ENCODE results near the gene PLXNB1.
A peak's percentile ranks its signal among the peaks of the same experiment; 100 is the strongest.

Gene PLXNB1

DNA sequence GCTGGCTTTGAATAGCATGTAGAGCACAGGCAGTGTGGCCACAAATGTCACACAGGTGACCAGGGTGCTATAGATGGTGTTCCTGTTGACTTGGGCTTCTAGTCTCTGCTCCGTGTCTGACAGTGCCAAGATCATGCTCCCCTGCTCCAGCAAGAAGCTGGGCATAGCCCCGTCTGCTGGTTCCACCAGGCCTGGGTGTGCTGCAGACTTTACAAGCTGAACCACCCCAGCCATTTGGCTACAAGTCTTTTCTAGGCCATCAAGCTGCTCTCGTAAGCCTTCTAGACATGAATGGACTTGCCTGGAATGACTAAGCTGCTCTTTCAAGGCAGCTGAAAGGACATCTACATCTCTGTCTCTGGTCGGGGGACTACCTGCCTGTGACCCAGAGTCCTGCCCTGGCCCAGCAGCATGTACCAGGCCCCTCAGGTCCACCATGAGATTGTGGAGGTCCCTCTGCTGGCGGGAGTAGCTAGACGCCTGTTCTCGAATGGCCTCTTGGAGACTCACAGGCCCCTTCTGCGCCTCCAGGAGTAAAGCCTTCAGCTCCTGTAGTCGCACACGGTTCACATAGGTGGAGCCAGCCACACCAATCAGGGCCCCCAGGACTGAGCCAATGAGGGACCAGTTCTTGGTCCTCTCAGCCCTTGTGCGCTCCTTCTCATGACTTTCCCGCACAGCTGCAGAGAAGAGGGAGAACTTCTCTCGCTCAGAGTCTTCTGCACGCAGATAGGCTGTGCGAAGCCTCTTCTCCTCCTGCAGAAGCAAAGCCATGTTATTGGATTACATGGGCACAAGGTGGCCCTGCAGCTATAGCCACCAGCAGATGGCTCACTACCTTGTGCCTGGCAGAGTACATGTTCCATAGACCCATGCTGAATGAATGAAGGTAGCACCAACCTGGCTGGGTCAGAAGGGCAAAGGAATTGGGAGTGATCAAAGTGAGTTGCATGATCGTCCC is 2.8 kb upstream of the PLXNB1 start:
- no peak for DNase-seq

GRCh38 chr3:48431224-48432029 is 1.5 kb upstream of the PLXNB1 start:
- no peak for DNase-seq

GRCh38 chr3:48430708-48431101 is 819 bp upstream of the PLXNB1 start:
- DNase-seq: no peak

DNA sequence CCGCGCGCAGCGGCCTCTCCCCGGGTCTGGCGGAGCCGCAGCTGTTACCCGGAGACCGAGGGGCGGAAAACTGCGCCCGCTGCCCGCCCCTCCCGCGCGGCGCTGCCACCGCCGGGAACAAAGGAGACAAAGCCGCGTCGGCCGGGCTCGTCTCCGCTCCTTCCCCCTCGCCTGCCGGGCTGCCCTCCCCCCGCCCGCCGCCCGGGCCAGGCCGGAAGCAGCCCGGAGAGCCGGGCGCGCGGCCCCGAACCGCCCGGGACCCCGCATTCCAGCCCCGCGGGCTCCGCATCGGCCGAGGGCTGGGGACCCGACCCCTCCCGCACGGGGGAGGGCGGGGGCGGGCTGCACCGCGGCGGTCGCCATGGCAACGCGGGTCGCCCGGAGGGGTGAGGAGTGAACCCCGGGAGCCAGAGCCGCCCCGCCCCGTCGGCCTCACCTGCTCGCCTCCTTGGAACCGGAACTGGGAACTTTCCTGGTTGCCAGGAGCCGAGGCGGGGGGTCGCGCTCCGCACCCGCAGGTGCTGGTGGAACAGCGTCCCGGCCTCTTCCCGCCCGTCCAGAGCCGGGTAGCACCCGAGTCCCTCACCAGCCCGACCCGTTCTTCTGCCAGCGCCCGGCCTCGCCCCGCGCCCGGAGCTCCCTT is 448 bp downstream of the PLXNB1 start:
- peak; percentile 52 for DNase-seq

DNA sequence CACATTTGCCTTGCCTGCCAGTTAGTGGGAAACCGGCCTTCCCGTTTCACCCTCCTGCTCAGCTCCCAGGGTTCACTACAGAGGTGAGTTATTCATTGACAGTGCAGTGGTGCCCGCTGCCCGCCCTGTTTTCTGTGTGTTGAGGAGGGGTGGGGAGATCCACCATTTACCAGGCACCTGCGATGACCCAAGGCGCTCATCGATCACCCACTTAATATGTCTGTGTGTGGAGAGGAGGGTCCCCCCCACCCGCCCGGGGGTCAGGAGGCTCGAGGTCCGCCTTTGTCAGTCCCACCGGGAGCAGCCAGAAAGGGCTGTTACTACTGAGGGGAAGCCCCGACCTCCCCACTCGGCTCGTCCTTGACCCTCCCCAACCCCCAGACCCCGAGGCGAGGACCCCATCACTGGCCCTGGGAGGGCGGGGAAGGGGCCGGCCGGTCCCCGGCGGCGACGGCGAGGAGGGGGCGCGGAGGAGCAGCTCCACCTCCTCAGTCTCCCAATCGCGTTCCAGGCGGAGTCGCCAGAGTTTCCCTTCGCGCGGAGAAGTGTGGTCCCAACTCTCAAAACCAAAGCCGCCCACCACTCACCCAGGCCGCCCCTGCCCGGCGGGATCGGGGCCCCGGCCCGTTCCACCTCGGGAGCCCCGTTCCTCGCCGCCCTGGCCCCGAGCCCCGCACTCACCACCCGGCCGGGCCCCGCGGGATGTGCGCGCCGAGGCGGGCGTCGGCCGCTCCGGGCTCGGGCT is 1.1 kb downstream of the PLXNB1 start:
- peak; percentile 35 for DNase-seq

GRCh38 chr3:48428088-48428571 is 1.8 kb downstream of the PLXNB1 start:
- no peak for DNase-seq

DNA sequence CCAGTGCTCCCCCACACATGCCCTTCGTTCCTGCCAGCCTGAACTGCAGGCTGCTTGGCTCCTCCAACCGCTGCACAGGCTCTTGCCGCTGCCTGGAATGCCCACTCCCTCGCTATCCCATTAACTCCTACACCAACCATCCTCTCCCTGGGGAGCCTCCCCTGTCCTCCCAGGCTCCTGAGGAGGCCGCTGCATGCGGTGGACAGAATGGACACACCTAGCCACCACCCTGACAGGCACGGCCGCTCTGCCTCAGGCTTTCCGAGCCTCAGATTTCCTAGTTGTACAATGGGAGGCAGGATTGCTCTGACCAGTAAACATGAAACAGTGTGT is 2.3 kb downstream of the PLXNB1 start:
- no peak for DNase-seq

DNA sequence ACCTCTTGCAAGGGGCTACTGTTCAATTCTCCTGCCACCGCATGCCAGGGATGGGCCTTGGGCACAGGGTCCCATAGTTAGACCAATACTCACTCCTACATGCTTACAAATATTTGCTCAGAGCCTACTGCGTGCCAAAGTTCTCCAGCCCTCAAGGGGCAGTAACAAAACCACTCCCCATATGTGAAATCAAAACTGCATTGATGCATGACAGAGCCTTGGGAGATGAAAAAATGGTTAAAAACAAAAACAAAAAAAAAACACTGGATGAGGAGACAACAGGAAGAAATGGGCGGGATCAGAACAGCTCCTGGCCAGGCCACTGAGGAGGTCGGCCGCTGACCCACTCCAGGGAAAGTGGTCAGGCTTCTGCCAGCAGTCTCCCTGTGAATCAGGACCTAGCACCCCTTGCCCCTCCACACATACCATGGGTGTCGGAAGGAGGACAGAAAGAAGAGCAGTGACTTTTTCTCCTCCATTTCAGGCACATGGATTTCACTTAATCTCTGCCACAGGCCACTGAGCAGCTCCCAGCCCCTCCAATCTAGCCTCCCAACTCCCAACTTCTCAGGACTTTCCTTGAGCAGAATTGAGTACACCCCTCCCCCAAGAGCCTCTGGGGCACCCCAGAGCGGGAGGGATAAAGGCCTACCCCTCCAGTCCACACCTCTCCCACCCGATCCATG is 2.8 kb downstream of the PLXNB1 start:
- DNase-seq: peak; percentile 10

- DNase-seq: no peak
Measured at GRCh38 chr3:48426401-48426909, 3.4 kb downstream of the PLXNB1 start.

DNA sequence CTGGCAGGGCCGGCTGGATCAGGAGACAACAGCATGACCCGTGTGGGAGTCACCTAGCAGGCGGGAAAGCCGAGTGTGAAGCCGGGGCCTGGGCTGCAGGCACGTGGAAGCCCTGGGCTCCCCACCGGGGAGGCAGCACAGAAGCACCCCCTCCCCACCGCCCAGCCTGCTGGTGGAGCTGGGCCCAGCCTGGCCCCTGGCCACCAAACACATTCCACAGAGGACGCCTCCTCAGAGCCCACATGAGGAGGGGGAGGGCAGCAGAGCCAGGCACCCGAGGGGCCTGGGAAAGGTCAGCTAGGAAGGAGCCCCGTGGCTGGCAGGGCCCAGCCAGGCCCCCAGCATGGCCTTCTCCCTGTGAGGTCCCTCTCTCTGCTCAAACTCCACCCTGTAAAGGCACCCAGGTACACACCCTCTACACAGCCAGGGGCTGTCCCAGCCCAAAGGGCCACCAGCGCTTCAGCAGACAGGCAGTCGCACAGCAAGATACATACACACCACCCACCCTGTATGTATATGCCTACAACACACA is 4.5 kb downstream of the PLXNB1 start:
- DNase-seq: peak; percentile 17

DNA sequence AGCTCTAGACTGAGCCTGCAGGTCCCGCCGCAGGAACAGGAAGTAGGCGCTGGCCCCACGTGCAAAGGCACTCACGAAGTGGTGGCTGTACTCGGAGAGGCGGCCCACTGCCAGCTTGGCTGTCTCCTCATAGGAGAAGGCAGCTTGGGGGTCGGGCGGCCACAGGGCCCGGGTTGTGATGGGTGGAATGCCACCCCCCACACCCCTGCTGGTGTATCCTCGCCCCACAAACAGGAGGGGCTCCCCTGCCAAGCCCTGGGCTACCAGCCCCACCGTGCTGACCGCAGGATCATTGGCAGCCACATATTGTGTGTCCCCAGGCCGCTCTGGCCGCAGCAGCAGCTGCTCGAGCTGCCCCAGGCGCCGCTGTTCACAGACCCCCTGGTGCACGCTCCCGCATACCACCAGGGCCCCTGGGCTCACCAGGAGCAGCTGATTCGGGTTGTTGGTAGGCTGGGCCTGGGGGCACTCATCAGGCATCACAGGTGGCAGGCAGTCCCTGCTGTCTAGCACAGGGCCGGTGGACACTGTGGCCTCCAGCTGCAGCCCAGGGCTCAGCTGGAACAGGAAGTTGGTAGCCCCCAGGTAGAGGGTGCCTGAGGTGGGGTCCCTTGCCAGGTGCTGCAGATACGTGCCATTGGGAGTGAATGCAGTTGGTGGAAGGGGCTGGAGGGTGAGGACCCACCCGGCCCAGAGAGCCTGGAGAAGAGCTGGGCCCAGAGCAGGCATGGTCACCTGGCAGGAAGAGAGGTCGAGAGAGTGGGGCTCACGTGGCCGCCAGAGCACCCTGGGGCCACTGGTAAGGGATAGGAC is 5.8 kb downstream of the PLXNB1 start:
- no peak for DNase-seq

GRCh38 chr3:48423241-48423882 is 6.5 kb downstream of the PLXNB1 start:
- no peak for DNase-seq

DNA sequence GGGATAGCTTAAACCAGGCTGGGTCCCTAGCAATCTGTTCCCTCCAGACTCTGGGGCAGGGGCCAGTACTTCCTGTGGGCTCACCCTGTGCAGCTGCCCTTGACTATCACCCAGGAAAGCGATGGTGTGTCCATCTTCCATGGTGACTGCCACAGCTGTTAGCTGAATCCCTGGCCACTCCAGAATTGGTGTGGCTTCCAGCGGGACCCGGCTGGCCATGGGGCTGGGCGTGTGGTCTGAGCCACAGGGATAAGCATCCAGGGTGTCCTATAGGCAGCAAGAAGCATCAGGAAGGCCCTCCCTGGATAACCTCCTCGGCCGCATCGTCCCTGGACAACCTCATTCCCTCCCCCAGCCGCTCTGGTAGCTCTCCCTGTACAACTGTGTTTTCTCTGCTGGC is 7.2 kb downstream of the PLXNB1 start:
- no peak for DNase-seq

- DNase-seq: no peak
Measured at GRCh38 chr3:48422272-48422671, 7.6 kb downstream of the PLXNB1 start.

- no peak for DNase-seq
Measured at GRCh38 chr3:48420561-48420960, 9.3 kb downstream of the PLXNB1 start.

GRCh38 chr3:48419597-48419996 is 10.3 kb downstream of the PLXNB1 start:
- DNase-seq: no peak

DNA sequence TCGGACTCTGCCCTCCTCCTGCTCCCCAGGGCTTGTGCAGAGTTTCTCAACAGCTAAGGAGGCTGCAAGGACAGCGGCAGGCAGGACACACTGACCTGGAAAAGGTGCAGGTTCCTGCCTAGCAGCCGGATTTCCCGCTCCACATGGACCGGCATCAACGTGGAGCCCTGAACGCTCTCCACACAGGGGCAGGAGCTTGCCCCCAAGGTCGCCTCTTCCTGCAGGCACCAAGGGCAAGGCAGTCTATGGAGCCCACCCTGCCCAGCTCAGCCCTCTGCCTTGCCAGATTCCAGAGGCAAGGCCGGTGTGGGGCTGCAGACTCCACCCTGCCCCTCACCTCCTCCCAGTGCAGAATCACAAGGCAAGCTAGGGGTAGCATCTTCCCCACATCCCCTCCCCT is 10.7 kb downstream of the PLXNB1 start:
- no peak for DNase-seq

- DNase-seq: no peak
Measured at GRCh38 chr3:48418651-48419050, 11.2 kb downstream of the PLXNB1 start.

DNA sequence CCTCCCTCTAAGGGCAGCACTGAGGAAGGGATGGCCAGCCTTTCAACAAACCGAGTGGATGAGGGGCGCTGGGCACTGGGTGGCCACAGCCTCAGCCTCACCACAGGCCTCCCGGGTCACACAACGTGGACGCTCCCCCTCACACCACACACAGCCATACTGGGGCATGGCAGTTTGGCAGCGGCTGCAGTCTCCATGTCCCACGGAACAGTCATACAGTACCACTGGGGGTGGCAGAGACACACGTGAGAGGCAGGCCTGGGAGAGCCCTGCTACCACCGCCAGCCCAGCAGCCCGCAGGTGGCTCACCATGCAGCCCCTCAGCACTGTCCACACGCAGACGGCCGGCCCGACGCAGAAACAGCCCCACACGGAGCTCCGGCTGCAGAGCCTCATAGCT is 11.7 kb downstream of the PLXNB1 start:
- DNase-seq: no peak

Data from fibroblast of skin of back (primary cell).